CMK (cell line): Measurements from ENCODE around the gene MS4A6E.
A peak's percentile ranks its signal among the peaks of the same experiment; 100 is the strongest.
"Not testable (repeated sequence)": the region's sequence is repeated elsewhere in the genome, so short reads cannot be mapped to it uniquely, and the experiment has no call there.

Experiments used
- DNase-seq: peaks from one replicate; pipeline ENCODE4 v3.0.0-alpha.2; 2010; ENCODE audit warnings: low read depth

Gene MS4A6E

DNA sequence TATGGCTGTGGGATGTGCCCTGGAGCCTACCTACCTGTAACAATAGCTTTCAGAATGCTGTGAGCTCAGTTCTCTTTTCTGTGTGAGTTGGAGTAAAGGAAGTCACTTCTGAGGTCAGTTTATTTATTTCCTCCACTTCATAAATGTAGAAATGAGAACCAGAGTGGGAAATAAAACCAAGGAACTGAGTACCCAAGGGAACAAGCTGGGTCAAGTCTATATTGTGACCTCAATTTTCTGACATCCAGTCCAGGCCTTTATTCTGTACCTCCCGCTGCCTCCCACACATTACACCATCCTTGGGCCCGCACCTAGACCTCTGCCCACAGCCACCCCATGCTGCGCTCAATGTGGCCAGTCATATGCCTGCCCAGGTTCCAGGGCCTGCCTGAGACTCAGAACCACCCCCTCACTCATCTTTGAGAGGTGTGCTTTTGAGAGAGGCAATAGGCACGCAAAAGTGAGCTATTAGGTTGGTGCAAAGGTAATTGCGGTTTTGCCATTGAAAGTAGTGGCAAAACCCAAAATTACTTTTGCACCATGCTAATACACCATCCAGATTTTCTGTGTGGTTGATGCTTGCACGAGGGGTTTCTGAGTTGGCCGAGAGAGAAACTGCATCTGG, 9.8 kb downstream of the MS4A6E start:
- DNase-seq = no peak

DNA sequence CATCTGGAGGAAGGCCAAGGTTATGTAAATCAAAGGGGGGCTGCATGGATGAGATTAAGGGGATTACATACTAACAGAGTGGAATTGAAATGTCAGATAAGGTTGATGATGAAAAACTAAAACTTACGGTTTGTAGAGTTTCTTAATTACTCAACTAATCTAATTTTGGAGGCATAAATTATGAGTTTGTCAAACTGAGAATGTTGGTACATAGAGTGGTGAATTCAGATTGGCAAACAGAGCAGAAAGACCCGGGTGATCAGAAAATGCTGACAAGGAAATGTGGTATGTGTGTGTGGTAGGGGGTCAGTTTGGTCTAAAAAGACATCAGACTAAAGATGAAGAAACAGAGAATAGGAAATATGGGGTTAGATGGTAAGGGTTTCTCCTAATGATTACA, 11.0 kb downstream of the MS4A6E start:
- no peak for DNase-seq

DNA sequence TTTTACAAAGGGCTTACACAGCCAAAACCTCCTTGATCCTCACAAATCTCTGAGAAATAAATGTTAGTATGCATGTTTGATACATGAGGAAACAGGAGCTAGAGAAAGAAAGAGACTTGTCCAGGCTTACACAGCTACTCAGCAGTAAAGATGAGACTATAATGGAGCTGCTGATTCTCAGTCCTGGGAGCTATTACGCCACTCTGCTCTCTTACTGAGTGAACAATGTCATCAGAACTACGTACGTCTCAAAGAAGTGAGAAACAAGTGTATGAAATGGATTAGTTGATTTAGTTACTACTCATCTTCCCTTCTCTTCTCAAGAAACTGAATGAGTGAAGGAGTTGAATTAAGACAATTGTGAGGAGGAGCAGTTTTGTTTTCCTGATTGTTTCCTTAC, 12.3 kb downstream of the MS4A6E start:
- no peak for DNase-seq

DNA sequence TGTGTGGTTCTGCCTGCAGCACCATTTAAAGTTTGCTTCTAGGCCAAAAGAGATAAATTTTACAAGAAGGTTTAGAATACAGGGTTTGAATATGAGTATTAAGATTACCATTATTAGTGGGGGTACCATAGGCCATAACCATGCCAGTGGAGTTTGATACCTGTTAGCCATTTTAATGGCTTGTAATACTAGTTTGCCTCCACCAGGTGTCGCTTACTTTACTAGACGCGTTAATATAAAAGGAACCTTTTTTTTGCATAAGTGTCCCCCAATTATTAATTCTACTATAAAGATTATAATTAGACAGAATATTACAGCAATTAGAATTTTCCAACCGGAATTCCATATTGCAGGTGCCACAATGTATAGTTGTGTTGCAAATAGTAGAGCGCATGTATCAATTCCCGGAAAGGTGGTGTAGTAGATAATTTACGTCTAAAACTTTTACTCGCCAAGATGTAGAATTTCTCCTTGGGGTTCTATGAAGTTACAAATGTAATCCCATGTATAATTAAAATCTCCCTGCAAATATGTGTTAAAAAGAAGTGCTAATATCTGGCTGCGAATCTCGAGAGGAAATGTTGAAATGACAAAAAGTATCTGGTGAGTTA, 16.1 kb downstream of the MS4A6E start:
- no peak for DNase-seq

DNA sequence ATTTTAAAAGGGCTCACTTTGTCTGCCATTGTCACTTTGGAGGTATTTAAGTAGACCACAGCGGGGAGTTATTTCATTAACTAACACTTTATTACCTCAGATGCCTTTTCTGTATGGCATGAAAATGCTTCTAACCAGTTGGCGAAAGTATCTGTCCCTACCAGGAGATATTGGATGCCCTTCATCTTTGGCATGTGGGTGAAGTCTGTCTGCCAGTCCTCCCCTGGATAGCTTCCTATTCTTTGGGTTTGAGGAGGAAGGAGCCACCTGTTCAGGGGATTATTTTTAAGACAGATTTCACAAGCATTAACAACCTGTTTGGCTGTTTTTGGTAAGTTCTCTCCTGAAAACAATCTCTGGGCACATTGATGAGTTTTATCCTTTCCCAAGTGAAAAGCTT, 17.1 kb downstream of the MS4A6E start:
- no peak for DNase-seq

DNA sequence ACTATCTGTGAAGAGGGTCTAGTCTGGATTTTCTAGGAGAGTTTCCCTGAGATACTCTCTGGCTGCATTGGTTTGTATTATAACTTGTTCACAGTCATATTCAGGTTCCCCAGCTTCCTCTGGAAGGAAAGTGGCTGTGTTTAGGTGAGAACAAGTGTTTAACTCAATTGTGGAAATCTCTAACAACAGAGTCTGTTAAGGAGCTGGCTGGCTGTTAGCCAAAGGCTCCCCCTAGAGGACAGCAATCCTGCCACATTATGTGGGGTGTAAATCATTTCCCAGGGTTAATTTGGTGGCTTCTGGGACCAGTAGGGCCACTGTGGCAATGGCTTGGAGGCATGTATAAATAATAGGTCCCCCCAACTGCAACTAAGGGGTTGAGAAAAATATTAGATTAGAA, 18.4 kb downstream of the MS4A6E start:
- no peak for DNase-seq

DNA sequence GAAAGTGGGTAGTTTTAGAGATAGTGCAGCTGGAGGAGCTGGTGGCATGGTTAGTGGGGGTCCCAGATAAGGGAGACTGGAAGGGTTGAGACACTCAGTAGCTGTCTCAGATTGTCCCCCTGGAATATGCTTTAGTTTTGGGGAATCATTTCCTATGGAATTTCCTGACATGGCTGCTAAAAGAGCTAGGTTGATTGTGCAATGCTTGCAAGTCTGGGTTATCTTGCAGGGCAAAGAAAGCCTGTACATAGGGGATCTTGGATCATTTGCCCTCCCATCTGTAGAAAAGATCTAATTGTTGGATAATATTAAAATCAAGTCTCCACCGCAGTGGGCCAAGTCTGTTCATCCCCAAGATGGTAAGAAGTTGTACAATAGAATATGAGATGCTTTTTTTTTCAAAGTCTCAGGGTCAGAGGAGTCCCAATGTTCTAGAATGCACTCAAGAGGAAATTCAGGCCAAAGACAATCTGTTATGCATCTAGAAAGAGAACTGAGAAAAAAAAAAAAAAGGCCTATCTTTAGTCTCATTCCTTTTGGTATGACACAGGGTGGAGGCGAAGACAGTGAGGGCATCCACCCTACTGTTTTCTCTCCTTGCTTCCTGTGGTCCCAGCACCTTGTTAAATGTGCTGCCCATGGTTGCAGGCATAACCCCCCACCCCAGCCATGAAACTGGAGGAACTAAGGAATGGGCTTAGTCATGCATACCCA, 20.2 kb downstream of the MS4A6E start:
- DNase-seq = no peak

DNA sequence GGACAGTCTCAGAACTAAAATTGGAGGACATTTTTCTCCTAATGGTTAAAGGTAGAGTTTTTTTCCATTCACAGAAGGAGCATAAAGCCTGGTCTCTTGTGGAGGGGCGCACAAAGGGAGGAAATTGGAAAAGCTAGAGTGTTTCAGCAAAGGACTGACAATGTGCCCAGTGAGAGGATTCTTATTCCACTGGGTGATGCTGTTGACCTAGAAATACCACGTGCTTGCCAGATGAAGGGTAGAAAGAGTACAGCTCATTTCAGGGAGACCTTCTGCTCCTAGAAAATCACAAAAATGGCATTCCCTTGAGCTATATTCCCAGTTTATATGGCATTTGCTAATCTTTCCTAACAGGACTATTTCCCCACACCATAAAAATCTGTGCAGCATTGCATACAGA, 21.1 kb downstream of the MS4A6E start:
- no peak for DNase-seq

DNA sequence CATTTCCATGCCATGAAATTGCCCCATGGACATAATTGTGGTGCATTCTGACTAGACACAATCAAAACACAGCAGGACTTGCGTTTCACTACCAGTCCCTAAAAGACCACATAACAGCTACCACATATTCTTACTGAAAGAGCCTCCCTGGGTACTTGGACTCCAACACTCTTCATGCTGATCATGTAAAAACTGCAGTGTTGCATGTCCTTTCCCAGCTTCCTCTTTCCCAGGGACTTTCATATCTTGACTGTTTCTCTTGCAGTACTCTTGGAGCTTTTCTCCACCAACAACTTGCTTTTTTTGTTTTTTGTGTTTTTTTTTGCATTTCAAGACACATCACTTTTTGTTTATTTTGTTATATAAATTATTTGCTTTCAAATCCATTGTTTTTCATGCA, 22.9 kb downstream of the MS4A6E start:
- DNase-seq = no peak

DNA sequence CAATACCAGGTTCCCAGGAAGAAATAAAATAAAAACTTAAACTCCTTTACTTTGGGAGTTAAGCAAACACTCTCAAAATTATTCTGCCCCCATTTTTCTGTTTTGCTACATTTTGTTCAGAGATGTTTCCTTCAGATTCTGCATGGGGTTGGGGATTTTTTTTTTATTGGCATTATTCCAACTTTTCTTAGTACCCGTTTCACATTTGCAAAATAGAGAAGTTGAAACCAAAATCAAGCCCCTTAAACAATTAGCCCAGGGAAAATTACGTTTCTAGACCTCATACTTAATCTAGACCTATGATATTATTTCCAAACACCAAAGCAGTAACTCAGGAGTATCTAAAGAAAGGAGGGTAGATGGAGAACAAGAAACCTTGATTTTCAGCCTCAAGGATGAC, 30.7 kb downstream of the MS4A6E start:
- DNase-seq = no peak

DNA sequence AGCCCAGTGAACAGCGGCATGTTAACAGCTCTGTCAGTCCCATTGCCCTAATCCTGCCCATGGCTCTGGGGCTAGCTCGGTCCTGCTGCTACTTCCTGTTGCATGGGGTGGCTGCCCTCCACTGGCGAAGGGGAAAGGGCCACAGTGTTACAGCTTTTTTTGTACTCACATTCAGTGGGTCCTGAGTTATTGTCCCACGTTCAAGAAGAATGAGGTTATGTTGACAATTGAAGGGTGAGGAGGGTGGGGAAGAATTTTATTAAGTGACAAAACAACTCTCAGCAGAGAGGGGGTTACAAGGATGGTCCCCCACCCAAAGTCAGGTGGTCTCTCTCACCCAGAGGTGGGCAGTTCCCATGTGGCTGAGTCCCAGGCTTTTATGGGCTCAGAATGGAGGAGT, 33.6 kb downstream of the MS4A6E start:
- no peak for DNase-seq

DNA sequence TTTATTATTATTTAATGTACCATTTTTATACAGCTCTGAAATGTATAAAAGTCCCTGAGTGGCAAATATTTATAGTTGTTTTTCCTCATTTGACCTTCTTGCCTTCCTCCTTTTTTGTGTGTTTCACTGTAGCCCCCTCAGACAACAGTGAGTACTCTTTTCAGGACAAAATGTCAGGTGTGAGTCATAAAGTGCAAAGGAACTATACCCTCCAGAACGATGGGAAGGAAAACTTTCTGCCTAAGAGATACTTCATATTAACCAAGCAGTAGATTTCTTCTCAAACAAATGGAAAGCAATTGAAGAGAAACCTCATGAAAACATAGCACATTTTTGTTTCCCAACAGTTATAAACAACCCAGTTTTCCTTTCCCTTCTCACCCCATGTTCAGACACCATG, 35.2 kb downstream of the MS4A6E start:
- DNase-seq = no peak

DNA sequence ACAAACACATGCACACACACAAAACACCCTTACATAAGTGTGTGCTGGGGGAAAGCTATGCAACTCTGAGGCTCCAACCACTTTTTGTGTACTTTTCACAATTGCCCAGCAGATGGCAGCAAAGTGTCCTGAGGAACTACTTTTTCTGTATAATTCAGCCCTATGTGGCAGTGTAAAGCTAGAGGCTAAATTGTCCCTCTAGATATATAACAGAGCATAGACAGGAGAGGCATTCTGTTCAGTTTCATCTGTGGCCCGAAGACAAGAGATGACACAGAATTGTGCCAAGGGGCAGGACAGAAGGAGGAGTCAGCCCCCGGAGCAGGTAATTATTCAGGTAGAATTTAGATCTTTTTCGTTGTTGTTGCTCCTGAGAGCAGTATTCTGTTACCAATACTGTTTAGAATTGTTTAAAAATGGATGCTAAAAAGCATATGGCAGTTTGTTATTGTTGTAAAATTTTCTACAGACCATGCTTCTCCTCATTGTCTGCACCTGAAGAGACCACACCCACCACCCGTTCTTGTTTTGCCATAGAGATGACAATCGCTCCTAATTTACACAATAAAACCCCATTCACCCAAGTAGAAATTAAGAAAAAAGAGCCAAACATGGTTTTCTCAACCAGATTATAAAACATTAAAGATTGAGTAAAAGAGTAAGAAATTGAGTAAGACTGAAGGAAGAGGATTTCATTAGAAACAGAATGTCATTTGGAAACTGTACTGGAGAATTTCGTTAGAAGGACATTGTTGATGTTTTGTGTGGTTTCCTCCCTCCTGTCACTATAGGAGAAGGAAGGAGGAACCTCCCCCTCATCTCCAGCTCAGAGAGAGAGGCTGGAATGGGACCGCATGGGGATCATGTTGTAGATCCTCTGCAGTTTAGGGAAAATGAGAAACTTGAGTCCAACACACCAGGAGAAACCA, 36.8 kb downstream of the MS4A6E start:
- DNase-seq = peak; percentile 38

DNA sequence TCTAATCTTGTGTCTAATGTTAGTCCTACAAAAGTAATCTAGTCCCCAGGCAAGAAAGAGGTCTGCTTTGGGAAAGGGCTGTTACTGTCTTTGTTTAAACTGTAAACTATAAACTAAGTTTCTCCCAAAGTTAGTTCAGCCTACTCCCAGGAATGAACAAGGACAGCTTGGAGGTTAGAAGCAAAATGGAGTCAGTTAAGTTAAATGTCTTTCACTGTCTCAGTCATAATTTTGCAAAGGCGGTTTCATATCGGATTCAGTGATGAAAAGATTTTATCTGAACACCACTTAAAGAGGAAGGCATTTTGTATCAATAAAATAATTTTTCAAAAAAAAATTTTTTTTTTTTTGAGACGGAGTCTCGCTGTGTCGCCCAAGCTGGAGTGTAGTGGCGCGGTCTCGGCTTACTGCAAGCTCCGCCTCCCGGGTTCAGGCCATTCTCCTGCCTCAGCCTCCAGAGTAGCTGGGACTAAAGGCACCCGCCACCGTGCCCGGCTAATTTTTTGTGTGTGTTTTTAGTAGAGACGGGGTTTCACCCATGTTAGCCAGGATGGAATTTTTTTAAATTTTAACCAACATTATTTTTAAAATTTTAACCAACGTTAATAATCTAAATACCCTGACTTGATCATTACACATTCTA, 39.3 kb downstream of the MS4A6E start:
- not testable (repeated sequence) for DNase-seq

DNA sequence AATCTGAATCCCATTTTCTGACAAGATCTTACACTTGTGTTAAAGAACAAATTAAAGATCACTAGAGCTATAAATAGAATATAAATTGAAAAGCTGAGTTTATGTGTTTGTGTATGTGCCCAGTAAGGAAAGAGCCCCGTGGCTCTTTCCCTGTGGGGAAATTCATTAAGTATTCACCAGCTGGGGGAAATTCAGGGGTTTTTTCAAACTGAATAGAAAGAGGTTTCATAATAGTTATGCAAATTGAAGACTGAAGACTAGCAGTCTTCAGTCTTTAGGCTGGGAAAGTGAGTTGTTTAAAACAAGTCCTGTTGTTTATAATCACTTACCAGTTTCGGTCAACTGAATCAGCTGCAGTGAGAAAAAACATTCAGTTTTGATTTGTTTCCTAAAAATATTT, 40.0 kb downstream of the MS4A6E start:
- no peak for DNase-seq

DNA sequence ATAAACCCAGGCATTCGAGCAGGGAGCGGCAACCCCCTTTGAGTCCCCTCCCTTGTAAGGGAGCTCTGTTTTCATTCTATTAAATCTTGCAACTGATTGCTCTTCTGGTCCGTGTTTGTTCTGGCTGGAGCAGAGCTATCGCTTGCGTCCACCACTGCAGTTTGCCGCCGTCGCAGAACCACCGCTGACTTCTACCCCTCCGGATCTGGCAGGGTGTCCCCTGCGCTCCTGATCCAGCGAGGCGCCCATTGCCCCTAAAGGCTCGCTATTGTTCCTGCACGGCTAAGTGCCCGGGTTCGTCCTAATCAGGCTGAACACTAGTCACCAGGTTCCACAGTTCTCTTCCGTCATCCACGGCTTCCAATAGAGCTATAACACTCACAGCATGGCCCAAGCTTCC, 40.8 kb downstream of the MS4A6E start:
- no peak for DNase-seq

DNA sequence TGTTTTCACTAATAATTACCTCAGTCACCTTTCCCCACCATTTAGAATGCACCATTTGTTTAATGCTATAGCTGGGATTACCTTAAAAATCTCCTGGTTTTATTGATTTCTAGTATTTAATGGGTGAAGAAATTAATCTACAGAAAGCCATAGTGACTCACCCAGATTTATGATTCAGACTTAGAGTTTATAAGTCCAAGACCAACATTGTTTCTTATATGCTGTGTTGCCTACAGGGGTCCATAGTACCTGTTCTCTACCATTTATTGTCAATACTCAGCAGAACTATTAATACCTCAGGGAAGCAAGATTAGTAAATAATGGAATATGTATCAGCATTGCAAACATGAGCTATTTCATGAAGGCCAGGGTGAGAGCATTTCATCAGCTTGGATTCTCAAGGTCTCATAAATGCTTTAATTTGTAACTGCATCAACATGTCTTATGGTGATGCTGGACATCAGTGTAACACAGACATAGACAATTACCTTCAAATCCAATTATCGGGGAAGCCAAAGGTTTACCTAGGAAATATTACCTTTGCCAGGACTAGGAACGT, 43.3 kb downstream of the MS4A6E start:
- no peak for DNase-seq

DNA sequence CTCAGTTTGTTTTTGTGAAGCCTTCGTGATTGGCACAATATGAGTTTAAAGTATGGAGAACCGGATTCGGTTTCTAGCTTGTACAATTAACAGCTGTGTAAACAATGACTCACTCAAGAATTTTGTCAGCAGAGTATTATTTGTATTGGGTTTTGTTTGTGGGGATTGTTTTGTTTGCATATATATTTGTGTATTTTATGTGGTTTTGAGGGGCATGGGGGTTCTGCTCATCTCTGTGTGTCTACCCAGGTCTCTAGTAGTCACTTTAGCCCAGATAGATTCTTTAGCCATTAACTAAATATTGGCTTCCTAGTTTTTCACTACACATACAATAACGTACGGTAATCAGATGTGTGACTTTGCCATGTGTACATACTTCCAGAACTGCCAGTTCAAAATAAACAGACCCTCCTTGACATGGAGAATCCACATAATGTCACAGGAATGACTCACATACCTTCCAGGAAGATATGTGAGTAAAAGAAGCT, 43.8 kb downstream of the MS4A6E start:
- no peak for DNase-seq

DNA sequence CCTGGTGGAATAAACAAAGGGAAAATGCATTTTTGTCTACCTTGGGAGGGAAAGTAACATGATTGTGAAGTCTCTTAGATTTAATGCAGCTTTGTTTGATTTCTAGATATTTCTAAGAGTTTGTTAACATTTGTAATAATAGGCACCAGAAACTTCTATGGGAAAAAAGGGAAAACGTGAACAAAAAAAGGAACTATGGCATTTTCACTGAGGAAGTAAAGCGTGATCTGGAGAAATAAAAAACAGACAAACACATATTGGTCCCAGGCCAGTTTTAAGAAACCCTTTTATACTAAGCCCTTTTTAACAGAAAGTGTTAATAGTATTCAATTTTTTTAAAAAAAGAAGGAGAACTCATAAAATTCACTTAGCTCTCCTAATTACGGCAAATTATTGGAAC, 44.3 kb downstream of the MS4A6E start:
- DNase-seq = no peak

DNA sequence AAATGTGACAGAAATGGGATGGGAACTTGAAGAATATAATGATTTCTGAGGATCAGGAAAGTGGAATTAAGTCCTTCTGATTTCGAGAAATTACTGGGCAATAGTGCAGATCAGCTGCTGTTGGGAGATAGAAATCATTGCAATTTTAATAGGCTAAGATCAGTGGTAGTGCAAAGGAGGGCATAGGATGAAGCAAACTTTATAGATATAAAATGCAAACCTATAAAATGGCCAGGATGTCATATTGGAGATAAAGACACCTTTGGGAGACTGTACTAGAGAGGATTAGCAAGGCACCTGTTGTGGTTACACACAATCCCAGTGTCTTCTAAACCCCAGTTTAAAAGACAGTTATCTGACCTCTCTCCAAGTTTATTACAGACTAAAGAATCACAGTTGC, 44.8 kb downstream of the MS4A6E start:
- no peak for DNase-seq

DNA sequence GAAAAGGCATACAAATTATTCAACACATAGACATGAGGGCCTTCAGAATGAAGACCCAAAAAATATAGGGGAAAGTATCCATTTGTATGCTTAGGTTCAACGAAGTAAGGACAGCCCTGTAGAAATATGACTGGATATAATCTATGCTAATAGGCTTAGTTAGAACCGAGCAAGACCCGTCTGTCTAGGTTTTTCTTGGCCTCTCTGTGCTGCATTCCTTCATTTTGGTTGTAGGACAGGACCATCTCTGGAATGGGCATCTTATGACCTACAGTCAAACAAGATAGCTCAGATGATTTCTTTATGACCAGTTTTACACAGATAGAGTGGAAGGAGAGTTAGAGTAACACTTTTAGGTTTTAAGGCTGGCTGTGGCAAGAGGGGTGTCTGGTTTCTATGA, 45.7 kb downstream of the MS4A6E start:
- no peak for DNase-seq

DNA sequence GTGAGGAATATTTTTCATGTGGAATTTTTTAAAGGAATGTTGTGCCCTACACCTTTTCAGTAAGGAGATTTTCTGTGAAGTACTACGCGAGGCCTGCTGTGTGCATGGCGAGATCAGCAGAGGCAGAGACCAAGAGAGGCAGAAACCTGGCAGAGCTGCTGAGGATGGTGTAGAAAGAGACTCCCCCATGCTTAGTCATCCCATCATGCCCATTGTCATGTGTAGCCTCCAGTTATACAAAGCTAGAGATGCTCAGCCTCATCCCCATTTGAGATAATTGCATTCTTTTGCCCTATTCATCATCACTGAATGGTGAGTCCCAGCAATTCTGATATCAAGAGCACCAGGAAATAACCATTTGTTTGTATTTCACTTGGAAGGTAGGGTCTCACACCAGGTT, 48.3 kb downstream of the MS4A6E start:
- DNase-seq = no peak
